NCI-H1417 (cell line): ENCODE measurements around the gene RGS3.
"Not testable (repeated sequence)": the region's sequence is repeated elsewhere in the genome, so short reads cannot be mapped to it uniquely, and the experiment has no call there.

ENCODE experiments used
- DNase-seq, 3 experiments: peaks; one replicate each; lab custom pipeline; 2025; lab: John Stamatoyannopoulos, UW

The RGS3 gene

DNA sequence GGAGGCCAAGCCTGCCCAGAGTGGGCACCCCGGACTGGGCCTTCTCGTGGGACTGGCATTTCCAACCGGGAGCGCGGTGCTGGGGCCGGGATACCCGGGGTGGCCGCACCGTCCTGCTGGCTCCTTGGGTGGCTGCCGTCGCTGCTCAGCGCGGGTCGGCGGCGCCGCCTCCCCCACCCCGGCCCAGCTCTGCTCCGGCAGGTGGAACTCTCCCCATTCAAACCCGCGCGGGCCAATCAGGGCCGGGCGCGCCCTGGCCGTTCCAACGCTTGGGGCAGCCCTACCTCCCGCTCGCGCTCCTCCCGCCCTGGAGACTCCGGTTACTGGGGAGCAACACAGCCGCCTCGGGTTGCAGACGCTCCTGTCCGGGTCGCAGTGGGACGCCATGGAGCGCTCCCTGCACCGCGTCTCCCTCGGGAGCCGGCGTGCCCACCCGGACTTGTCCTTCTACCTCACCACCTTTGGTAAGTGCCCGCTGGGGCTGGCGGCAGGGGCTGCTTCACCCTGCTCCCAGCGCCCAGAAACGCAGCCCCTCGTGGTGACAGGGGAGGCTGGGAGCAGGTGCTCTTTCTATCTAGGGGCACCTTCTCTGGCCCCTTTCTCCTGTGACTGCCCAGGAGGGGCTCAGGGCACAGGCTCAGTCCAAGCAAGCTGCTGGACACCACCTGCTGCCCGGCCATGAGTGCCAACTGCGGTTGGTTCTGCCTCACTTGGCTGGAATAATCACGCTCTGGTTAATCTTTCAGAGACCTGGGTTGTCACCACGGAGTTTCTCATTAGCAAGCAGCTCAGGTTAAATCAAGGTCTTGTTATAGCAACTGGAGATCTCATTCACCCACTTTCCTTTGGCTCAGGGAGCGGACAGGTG, at the start of gene RGS3:
Gene RGS3, plus strand, starts transcription at position 310 of the 868 bp plus-strand sequence. Its CDS starts 76 bp downstream, at position 386.
- peak; percentile 81 to 92 (median 90) for DNase-seq

DNA sequence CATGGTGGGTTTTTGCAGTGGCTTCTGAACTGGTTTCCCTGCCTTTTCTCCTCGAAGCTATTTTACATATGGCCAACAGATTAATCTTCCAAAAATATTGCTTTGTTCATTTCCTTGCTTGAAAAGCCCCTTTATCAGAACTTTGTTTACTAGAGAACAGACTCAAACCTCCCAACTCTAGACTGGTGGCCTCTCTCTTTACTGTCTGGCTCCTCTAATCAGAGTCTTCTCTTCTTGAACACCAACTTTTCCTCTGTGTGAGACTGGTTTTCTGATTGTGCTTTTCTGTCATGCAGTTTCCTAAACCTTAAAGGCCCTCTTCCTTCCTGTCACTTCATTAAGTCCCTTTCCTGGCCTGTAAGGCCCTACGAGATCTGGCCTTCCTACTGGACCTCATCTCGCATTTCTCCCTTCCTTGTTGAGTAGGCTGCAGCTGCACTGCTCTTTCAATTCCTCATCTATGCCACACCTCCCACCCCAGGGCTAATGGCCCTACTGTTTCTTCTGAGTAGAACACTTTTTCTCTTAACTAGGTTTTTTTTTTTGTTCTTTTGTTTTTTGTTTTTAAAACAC, 47.3 kb upstream of the RGS3 start:
- DNase-seq = no peak

DNA sequence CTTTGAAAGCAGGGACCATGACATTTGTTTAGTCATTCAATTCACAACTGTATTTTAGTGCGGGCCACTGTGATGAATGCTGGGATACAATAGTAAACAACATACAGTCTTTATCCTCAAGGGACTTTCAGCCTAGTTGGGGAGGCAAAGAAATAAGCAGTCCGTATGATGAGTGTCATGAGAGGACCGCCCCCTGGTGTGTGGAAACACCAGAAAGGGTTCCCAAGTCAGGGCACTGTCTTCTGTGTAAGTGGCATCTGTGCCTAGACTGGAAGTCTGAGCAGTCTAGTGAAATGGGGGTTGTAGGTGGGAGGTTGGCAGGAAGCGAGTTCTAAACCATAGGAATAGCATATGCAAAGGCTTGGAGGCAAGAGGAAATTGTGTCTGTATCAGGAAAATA, 46.2 kb upstream of the RGS3 start:
- DNase-seq = no peak

DNA sequence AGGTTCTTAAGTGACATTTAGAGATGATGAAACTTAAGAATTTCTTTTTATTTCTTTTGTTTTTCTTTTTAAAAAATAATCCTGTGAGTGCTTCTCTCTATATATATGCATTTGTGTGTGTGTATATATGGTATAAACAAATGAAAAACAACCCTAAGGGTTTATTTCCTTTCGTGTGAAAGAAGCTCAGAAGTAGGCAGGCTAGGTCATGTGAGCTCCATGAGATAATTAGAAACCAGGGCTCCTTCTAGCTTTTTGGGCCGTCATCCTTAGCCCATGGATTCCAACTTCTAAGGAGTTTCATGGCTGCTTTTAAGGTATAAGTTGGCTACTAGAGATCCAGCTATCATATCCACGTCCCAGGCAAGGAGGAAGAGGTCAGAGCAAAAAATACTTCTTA, 41.8 kb upstream of the RGS3 start:
- no peak for DNase-seq

DNA sequence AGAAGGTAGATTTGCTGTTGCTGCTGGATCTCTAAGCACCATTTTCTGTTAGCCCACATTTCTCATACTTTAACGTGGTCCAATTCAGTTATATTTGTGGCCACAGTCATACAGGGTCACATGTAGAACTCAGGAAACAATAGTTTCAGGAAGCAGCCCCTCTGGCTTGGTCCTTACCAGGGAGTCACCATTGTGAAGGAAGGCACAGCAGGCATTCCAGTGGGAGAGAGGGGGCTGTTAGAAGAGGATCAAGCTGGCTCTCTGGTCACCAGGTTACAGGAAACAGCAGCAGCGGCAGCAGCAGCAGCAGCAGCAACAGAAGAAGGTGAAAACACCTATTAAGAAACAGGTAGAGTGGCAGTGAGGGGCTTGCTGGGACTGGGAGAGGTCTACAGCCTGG, 38.5 kb upstream of the RGS3 start:
- DNase-seq = no peak

DNA sequence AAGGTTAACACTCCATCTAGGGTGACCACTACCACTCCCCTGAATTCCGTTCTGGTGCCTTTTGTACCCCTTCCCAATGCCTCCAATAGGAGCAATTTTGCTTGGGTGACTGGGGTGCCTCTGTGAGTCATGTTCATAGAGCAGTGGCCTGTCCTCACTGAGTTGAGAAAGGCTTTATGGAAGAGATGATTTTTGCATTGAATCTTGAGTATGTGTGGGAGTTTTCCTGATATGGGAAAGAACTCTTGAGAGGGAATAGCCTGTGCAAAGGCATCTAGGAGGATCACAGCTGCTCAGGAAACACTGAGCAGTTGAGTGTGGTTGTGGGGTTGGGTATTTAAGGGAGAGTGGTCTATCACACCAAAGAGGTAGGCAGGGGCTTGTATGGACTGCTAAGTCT, 36.8 kb upstream of the RGS3 start:
- no peak for DNase-seq

DNA sequence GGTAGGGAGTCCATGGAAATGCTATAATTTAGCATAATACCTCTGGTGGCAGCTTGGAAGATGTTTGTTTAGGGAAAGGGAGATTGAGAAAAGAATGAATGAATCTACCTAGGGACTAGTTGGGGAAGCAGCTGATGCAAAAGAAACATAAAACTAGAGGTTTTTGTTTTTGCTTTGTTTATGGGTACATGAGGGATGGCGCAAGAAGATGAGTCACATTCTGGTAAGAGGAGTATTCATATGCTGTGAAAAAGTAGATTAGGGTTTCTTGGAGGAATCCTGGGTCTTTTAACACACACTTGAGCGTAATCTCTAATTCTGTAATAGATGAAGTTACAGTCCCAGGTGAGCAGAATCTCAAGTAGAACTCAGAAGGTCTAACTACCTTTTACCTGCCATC, 35.9 kb upstream of the RGS3 start:
- DNase-seq = no peak

DNA sequence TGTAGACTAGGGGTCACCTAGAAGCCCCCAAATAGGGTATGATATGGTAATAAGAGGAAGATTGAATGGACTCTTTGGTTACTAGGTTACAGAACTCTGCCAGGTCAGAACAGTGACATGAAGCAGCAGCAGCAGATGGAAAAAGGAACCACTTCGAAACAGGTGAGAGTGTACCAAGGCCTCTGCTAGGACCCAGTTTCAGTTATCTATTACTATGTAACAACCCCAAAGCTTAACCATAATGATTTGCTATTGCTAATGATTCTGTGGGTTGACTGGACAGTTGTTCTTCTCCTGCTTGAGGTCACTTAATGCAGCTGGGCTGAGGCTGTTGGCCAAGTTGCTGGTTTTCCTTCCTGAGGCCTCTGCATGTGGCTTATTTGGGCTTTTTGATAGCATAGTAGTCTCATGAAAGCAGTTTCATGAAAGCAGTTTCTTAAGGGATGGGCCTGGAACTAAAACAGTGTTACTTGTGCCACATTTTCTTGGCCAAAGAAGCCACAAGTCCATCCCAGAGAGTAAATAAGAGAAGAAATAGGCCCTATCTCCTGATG, 35.4 kb upstream of the RGS3 start:
- no peak for DNase-seq

DNA sequence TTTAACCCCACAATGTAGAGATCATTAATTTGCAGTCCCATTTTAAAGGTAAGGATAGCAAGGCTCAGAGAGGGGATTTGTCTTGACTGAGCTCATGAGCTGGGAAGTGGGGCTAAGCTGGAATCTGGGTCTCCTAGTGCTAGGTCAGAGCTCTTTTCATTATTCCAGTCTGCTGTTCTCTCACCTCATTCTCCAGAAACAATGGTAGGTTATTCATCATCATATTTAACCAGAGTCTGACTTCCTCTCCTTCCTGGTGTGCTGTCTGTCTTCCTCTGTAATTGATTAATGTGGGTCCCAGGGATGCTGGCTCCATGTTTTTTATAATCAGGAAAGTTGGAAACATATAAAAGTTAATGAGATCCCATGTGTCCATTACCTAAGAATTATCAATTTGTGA, 32.3 kb upstream of the RGS3 start:
- DNase-seq = no peak

DNA sequence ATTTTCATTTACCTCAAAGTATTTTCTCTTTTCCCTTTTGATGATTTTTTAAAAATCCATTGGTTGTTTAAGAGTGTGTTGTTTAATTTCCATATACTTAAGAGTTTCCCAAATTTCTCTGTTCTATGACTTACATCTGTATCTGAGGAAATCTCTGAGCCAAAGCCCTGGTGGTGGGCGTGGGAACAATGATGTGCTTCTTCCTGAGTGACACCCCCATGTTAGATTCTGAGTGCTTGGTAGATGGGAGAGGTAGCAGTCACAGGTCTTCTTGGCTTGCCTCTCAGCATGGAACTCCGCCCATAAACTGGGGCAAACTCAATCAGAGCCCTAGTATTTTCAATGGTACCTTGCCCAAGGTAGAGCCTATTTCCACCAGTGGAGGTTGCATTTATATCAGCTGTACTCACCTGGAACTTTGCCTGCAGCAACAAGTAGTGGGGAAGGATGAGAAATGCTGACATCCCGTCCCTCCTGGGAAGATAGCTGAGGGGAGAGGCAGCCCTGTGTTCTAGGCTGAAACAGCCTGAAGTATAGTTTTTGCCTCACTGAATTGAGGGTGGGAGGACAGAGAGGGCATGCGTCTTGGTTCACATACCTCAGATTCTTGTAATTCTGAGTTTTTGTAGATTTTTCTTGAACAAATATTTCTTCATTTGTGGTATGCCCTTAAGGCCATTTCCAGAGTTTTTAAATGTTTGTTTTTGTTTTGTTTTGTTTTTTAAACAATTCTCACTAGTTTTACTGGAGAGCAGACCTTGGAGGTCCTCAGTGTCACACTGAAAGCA, 26.6 kb upstream of the RGS3 start:
- DNase-seq = no peak

DNA sequence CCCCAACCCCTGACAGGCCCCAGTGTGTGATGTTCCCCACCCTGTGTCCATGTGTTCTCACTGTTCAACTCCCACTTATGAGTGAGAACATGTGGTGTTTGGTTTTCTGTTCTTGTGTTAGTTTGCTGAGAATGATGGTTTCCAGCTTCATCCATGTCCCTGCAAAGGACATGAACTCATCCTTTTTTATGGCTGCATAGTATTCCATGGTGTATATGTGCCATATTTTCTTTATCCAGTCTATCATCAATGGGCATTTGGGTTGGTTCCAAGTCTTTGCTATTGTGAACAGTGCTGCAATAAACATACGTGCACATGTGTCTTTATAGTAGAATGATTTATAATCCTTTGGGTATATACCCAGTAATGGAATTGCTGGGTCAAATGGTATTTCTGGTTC, 25.8 kb upstream of the RGS3 start:
- DNase-seq = not testable (repeated sequence)

DNA sequence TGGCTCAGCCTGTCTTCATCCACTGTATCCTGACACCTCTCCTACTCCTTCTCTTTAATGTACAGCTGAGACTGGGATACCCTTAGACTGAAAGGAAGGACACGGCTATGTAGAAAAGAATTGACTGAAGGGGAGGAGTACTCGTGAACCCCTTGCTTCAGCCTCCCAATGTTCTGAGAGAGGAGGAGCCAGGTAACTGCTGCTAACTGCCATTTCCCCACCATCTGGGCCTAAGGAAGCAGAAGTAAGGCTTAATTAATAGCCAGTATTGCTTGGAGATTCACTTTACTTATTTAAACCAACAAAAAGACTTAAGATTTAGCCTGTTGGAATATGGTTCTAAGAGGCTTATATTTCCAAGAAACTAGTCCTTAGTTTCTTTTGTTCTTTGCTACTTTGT, 18.8 kb upstream of the RGS3 start:
- no peak for DNase-seq

DNA sequence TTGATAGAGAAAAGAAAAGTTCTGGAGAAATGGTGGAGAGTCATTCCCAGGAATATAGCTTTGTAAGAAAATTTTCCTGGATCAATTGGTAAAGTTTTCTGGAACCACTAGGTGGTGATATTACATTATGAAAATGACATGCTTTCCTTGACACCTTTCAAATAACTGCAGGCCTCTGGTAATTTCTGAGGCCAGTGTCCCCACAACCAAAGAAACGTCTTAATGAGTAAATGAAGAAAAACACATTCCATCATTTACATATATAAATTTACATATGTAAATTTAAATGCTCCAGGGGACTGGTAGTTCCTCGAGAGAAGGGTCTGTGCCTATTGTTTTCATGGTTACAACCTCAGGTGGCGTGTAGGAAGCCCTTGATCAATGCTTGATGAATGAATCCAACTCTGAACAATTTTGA, 17.2 kb upstream of the RGS3 start:
- peak in 2 of 3 experiments; percentile 43 to 81 for DNase-seq

DNA sequence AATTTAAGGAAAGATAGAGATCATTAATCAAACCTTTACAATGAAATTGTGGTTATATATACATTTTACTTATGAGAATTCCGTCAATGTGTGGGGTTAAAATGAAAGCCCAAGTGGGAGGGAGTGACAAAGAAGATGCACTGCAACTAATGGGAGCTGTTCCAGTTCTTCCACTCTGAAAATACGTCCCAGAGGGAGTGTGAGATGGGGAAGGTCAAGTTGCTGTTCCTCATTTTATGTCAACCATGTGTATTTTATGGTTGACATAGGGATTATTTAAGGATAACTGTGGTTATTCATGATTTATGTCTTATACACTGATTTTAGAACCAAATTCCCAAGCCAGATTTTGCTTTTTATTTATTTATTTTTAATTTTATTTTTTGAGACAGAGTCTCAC, 14.2 kb upstream of the RGS3 start:
- DNase-seq = no peak

DNA sequence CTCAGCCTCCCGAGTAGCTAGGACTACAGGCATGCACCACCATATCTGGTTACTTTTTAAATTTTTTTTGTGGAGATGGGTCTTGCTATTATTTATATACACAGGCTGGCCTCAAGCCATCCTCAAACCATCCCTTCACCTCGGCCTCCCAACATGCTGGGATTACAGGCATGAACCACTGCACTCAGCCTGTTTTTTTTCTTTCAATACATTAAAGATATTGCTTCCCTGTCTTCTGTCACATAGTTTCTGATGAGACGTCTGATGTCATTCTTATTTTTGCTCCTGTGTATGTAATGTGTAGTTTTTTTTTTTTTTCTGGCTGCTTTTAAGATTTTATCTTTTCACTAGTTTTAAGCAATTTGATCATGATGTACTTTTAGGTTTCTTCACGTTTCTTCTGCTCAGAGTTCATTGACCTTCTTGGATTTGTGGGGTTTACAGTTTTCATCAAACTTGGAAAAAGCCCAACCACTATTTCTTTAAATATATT, 11.4 kb upstream of the RGS3 start:
- no peak for DNase-seq

DNA sequence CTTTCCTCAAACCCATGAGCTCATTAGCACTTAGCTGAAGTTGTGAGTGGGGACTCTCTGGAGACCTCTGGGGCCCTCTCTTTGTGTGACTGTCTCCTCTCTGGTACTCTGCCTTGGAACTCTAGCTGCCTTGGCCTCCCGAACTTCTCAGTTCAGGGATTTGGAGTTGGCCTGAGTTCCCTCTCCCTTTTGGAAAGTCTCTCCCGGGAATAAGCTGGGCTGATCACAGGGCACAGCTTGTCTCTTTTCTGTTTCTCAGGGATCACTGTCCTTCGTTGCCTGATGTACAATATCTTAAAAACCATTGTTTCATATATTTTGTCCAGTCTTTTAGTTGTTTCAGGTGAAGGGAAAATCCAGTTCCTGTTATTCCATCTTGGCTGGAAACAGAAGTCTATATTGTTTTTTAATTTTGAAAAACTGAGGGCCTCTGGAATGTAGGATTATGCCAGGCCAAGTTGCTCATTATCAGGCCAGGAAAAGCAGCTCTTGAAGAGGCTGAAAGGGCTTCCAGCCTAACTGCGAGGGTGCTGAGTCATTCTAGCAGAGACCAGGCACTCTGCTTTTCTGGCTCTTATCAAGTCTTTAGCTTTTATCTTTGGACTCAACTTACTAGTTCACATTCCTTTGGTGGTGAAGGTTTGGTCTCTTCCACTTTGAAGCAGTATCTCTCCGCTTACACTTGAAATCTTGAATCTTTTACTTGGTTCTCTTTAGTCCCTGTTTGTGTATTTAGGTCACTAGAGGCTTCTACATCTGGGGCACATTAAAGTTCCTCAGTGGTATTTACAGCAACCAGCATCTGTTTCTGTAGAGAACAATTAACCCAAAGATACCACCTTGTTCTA, 8.4 kb upstream of the RGS3 start:
- peak in 1 of 3 experiments; percentile 13 for DNase-seq

DNA sequence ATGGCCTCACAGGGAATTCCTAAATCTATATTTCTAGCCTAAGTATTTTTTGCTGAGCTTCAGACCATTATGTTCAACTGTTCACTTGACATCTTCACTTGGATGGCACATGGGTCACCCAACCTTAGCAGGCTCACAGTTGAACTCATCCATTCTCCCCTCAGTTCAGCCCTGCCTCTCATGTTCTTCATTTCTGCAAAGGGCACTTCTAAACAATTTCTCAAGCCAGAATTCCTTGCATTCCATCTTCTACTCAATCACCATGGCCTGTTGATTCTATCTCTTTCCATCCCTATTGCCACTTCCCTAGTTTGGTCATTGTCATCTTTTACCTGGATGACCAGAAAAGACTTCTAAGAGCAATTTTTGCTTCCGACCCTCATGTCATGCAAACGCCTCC, 7.3 kb upstream of the RGS3 start:
- no peak for DNase-seq

DNA sequence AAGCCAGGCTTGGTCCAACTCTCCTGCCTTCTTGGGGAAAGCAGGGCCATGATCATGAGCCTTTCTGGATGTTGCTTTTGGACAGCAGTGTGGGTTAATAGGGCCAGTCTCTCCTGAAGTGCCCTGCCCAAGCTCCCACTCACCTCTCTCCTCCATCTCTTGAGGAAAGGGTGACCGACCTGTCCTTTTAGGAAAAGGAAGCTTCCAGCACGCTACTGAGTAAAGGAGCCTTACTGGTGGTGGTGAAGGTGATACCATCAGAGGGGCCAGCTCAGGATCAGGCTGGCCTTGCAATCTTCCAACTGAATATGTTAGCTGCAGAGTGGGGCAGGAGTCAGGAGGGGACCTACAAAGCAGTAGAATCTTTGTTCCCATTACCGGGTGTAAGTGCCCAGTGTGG, 2.2 kb upstream of the RGS3 start:
- DNase-seq = no peak

DNA sequence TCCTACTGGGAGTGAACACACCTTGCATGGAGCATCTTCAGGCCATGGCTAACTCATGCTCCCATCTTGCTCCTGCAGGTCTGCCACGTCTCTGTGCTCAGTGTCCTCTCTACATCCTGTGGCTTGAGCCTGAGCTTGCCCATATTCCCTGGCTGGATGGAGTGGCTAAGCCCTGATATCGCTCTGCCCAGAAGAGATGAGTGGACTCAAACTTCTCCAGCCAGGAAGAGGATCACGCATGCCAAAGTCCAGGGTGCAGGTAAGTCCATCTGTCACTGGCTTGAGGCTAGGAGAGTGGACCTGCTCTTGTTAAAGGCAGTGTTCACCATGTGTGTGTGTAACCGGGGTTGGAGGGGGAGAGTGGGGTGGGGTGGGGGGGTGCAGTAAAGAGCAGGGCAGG, 1.6 kb upstream of the RGS3 start:
- DNase-seq = no peak

DNA sequence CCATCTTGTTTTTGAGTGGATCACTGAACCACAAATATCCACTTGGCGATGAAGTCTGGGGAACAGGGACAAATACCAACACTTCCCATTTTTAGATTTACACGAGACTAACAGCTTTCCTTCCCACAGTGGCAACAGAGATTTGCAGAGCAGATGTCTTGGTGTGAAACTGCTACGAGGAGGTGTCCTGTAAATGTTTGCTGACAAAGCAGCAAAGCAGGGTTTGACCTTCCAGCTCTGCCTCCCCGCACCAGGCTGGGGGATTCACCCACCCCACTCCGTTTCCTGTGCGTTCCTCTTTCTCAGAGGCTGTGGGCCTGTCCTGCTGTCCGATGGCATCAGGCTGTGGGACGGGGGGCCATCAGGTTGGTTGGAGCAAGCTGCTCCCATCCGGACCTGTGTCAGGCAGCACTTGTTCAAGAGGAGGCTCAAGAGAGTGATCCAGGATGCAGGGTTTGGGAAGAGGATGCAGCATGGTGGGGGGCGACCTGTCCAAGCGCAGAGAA, 693 bp upstream of the RGS3 start:
- no peak for DNase-seq

DNA sequence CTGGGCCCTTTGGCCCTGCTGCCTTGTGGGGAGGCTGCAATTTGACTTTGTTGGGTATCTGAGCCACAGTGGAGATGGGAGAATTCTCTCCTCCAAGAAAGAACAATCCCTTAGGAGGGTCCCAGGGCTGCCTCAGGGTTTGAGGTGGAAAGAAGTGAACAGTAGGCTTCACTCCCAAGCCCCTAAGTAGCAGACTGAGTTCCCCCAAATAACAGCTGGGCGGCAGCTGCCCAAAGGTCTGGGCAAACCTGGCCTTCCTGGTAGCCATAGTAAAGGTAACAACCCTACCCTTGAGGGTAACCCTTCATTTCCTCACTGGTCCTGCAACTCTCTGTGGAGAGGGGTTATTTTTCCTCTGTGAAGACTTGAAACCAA, 746 bp downstream of the RGS3 start:
- DNase-seq = peak in 1 of 3 experiments; percentile 45
